ENCODE data around the gene LRCH4. TPM values are rescaled to one million over a fixed set of nuclear protein-coding genes. Genes with fewer than 3 reads are reported as not detected.

LRCH4 gene
- total RNA-seq, 1 experiment from 2014 or later, result 71.4 TPM

GRCh38 chr7:100604028-100604975 lies 18.4 kb upstream of the LRCH4 start:
- peak; percentile 86 to 89 for DNase-seq
- BruUV-seq (replicated peaks), result no TSS peak
- peak; percentile 54 to 74 for TF ChIP-seq CTCF (IDR thresholded peaks at IDR 0.05; ENCODE audit: insufficient read depth in 1 of 2, low read depth in 1 of 2, low read length in 1 of 2, severe bottlenecking in 1 of 2, unreplicated experiment in 1 of 2)
- H3K9me3 Mint-ChIP-seq (ENCODE audit: unreplicated experiment), result no peaks in the 10 kb centered on the region
- Histone ChIP-seq H3K27me3 (replicated peaks; ENCODE audit: control insufficient read depth, insufficient read depth, low read length) (no peaks in the 10 kb centered on the region), H3K36me3 (ENCODE audit: control insufficient read depth, insufficient read depth, low read length) (no peaks in the 10 kb centered on the region), H3K4me3 (ENCODE audit: low read depth, low read length) (peak overlapping the region; percentile 67), H3K9me3 (no peaks in the 10 kb centered on the region), H3K4me1 (peaks cover 16% of the 10 kb centered on the region)
- H3K4me3 Mint-ChIP-seq (ENCODE audit: unreplicated experiment), result peak overlapping the region; percentile 91
- ChIA-PET CTCF (interaction anchor here (0.6 to 2.2 kb wide), 5 partner anchors 18 to 149 kb away, joined by 3 to 10 read pairs (median 6); partner anchors contain the start of genes FBXO24 and LRCH4), POLR2A (interaction anchor here (0.9 to 1.8 kb wide), 3 partner anchors 8 to 19 kb away, joined by 3 to 10 read pairs (median 5); partner anchors contain the start of genes FBXO24, LRCH4 and MOSPD3)
- peaks cover 14% of the 10 kb centered on the region for H3K36me3 Mint-ChIP-seq (ENCODE audit: insufficient read depth, unreplicated experiment)
- intact Hi-C loops (cut with micrococcal nuclease; ENCODE audit: unreplicated experiment), result loop anchor here (1.0 to 2.0 kb wide), 6 partner anchors 18 to 121 kb away; partner anchors contain the start of genes FBXO24, GNB2 and LRCH4
- peak overlapping the region; percentile 74 for H3K27ac Mint-ChIP-seq (ENCODE audit: unreplicated experiment)
- H3K27me3 Mint-ChIP-seq (ENCODE audit: insufficient read depth, unreplicated experiment), result no peaks in the 10 kb centered on the region
- H3K4me1 Mint-ChIP-seq (ENCODE audit: low read depth, unreplicated experiment), result no peaks in the 10 kb centered on the region

- BruUV-seq (replicated peaks), result no TSS peak
- Mint-ChIP-seq H3K9me3 (ENCODE audit: unreplicated experiment) (no peaks in the 10 kb centered on the region), H3K4me3 (ENCODE audit: unreplicated experiment) (peak overlapping the region; percentile 91), H3K27ac (ENCODE audit: unreplicated experiment) (no peak overlapping the region), H3K36me3 (ENCODE audit: insufficient read depth, unreplicated experiment) (peaks cover 14% of the 10 kb centered on the region), H3K27me3 (ENCODE audit: insufficient read depth, unreplicated experiment) (no peaks in the 10 kb centered on the region), H3K4me1 (ENCODE audit: low read depth, unreplicated experiment) (no peaks in the 10 kb centered on the region)
- no peaks in the 10 kb centered on the region for H3K9me3 ChIP-seq
- no peak for DNase-seq
- peaks cover 16% of the 10 kb centered on the region for H3K4me1 ChIP-seq
- ChIA-PET POLR2A (interaction anchor here (0.9 to 1.5 kb wide), 2 partner anchors 9 to 17 kb away, joined by 3 to 5 read pairs; partner anchors contain the start of genes FBXO24 and MOSPD3), CTCF (interaction anchor here (0.6 to 1.5 kb wide), 4 partner anchors 15 to 148 kb away, joined by 3 to 5 read pairs (median 4); partner anchors contain the start of gene FBXO24)
- no peaks in the 10 kb centered on the region for H3K36me3 ChIP-seq (ENCODE audit: control insufficient read depth, insufficient read depth, low read length)
- H3K4me3 ChIP-seq (ENCODE audit: low read depth, low read length), result no peak overlapping the region
- TF ChIP-seq CTCF (IDR thresholded peaks at IDR 0.05; ENCODE audit: insufficient read depth in 1 of 2, low read depth in 1 of 2, low read length in 1 of 2, severe bottlenecking in 1 of 2, unreplicated experiment in 1 of 2), result no peak
- H3K27me3 ChIP-seq (replicated peaks; ENCODE audit: control insufficient read depth, insufficient read depth, low read length), result no peaks in the 10 kb centered on the region
- intact Hi-C loops (cut with micrococcal nuclease; ENCODE audit: unreplicated experiment), result loop anchor here (1.0 to 2.0 kb wide), 6 partner anchors 17 to 122 kb away; partner anchors contain the start of genes FBXO24, GNB2 and LRCH4
Observed at GRCh38 chr7:100603726-100604027, 17.7 kb upstream of the LRCH4 start.
